OCI-LY3 (cell line): ENCODE results near the gene KCNK13.

Experiments
- H2AFZ ChIP-seq: fragments of 200-600, 300-600 bp; shearing (Covaris generic); 2 replicates; pipeline ENCODE4 v1.6.0; 2014; ENCODE audit warnings: antibody characterized with exemption, low read depth, low read length
- H3K27ac ChIP-seq: fragments of 200-600, 300-600 bp; sonication (generic); 2 replicates; pipeline ENCODE4 v1.5.1; 2014; ENCODE audit warnings: mild to moderate bottlenecking, low read length, moderate library complexity, mixed read lengths
- H3K27me3 ChIP-seq: fragments of 200-600, 300-600 bp; sonication (generic); 2 replicates; pipeline ENCODE4 v1.6.1; 2014; ENCODE audit warnings: low read depth, low read length, mixed read lengths
- H3K36me3 ChIP-seq: fragments of 200-600, 300-600 bp; sonication (generic); replicated peaks from 2 replicates; pipeline ENCODE3; 2014; ENCODE audit warnings: low read depth, low read length, mixed read lengths
- H3K4me1 ChIP-seq: fragments of 300-600, 200-600 bp; sonication (generic); 2 replicates; pipeline ENCODE4 v1.6.1; 2014; ENCODE audit warnings: low read length, mixed read lengths
- H3K4me2 ChIP-seq: fragments of 200-600, 300-600 bp; sonication (generic); 2 replicates; pipeline ENCODE4 v1.6.1; 2014; ENCODE audit warnings: low read length, mixed read lengths
- H3K4me3 ChIP-seq: fragments of 300-600, 200-600 bp; sonication (generic); 2 replicates; pipeline ENCODE4 v1.5.1; 2014; ENCODE audit warnings: antibody characterized with exemption, mild to moderate bottlenecking, low read length, moderate library complexity
- H3K79me2 ChIP-seq: fragments of 300-600, 200-600 bp; shearing (Covaris generic); 2 replicates; pipeline ENCODE4 v1.6.1; 2014; ENCODE audit warnings: mild to moderate bottlenecking, low read length, mixed read lengths
- H3K9ac ChIP-seq: fragments of 300-600, 200-600 bp; shearing (Covaris generic); 2 replicates; pipeline ENCODE4 v1.6.0; 2014; ENCODE audit warnings: mild to moderate bottlenecking, low read length, moderate library complexity
- H3K9me3 ChIP-seq: fragments of 200-600, 300-600 bp; shearing (Covaris generic); 2 replicates; pipeline ENCODE4 v1.6.1; 2014; ENCODE audit warnings: low read length, mixed read lengths; ENCODE audit not compliant: insufficient read depth
- H4K20me1 ChIP-seq: fragments of 200-600, 300-600 bp; sonication (generic); 2 replicates; pipeline ENCODE4 v1.6.1; 2016; ENCODE audit warnings: low read length, mixed read lengths; ENCODE audit not compliant: insufficient read depth
- CTCF ChIP-seq: fragments of 200-600, 300-600 bp; sonication (generic); IDR thresholded peaks from 2 replicates; pipeline ENCODE4 v1.5.1; 2014; ENCODE audit warnings: antibody characterized with exemption, low read length, low read depth
- EZH2phosphoT487 ChIP-seq: fragments of 200-600 bp; shearing (Covaris generic); IDR thresholded peaks from 2 replicates; pipeline ENCODE4 v1.6.1; 2018; ENCODE audit warnings: antibody characterized with exemption, mixed run types, low read depth

KCNK13 gene

GRCh38 chr14:90154110-90154509 lies 92.3 kb downstream of the KCNK13 start:
- TF ChIP-seq EZH2phosphoT487, result no peak
- no peak for TF ChIP-seq CTCF
- no peaks in the 10 kb centered on the region for H3K79me2 ChIP-seq
- no peak overlapping the region for H3K27ac ChIP-seq
- no peak overlapping the region for H3K4me2 ChIP-seq
- no peak overlapping the region for H2AFZ ChIP-seq
- no peaks in the 10 kb centered on the region for H3K4me1 ChIP-seq
- H3K27me3 ChIP-seq, result no peaks in the 10 kb centered on the region
- H3K9ac ChIP-seq, result no peak overlapping the region
- H3K36me3 ChIP-seq, result no peaks in the 10 kb centered on the region
- no peaks in the 10 kb centered on the region for H3K9me3 ChIP-seq
- H4K20me1 ChIP-seq, result no peaks in the 10 kb centered on the region
- H3K4me3 ChIP-seq, result no peak overlapping the region

- no peaks in the 10 kb centered on the region for H3K9me3 ChIP-seq
- no peak overlapping the region for H3K9ac ChIP-seq
- no peak overlapping the region for H3K4me2 ChIP-seq
- peaks cover 6% of the 10 kb centered on the region; the same call in 1 of the 2 replicates for H3K4me1 ChIP-seq
- TF ChIP-seq CTCF, result no peak
- TF ChIP-seq EZH2phosphoT487, result no peak
- H3K27ac ChIP-seq, result no peak overlapping the region
- H3K79me2 ChIP-seq, result no peaks in the 10 kb centered on the region
- no peak overlapping the region for H2AFZ ChIP-seq
- no peaks in the 10 kb centered on the region for H3K36me3 ChIP-seq
- 0 out of 2 replicates have a peak, but pooled peaks cover 5% of the 10 kb centered on the region for H3K27me3 ChIP-seq
- H3K4me3 ChIP-seq, result no peak overlapping the region
- no peaks in the 10 kb centered on the region for H4K20me1 ChIP-seq
These were observed 97.4 kb downstream of the KCNK13 start for GRCh38 chr14:90159146-90159545.

- no peak overlapping the region for H3K4me3 ChIP-seq
- H3K79me2 ChIP-seq, result no peaks in the 10 kb centered on the region
- no peak overlapping the region for H3K27ac ChIP-seq
- H3K36me3 ChIP-seq, result no peaks in the 10 kb centered on the region
- no peak overlapping the region for H3K4me2 ChIP-seq
- H3K4me1 ChIP-seq, result peaks cover 6% of the 10 kb centered on the region; the same call in 1 of the 2 replicates
- no peak overlapping the region for H2AFZ ChIP-seq
- H4K20me1 ChIP-seq, result no peaks in the 10 kb centered on the region
- H3K9me3 ChIP-seq, result no peaks in the 10 kb centered on the region
- no peak overlapping the region for H3K9ac ChIP-seq
- H3K27me3 ChIP-seq, result 0 out of 2 replicates have a peak, but pooled peaks cover 5% of the 10 kb centered on the region
- no peak for TF ChIP-seq EZH2phosphoT487
- no peak for TF ChIP-seq CTCF
These were observed 97.9 kb downstream of the KCNK13 start for GRCh38 chr14:90159688-90160087.

GRCh38 chr14:90161129-90161528 lies 99.3 kb downstream of the KCNK13 start:
- no peaks in the 10 kb centered on the region for H3K79me2 ChIP-seq
- H3K4me1 ChIP-seq, result peaks cover 6% of the 10 kb centered on the region; the same call in 1 of the 2 replicates
- H3K36me3 ChIP-seq, result no peaks in the 10 kb centered on the region
- no peaks in the 10 kb centered on the region for H4K20me1 ChIP-seq
- H3K9ac ChIP-seq, result no peak overlapping the region
- no peak overlapping the region for H3K4me3 ChIP-seq
- H3K4me2 ChIP-seq, result no peak overlapping the region
- no peak overlapping the region for H2AFZ ChIP-seq
- H3K27ac ChIP-seq, result no peak overlapping the region
- peaks cover 5% of the 10 kb centered on the region; the same call in 1 of the 2 replicates for H3K27me3 ChIP-seq
- no peaks in the 10 kb centered on the region for H3K9me3 ChIP-seq
- TF ChIP-seq EZH2phosphoT487 (no peak), CTCF (no peak)
